ENCODE data around the gene GPX7.
A peak's percentile ranks its signal among the peaks of the same experiment; 100 is the strongest.

GPX7 gene

DNA sequence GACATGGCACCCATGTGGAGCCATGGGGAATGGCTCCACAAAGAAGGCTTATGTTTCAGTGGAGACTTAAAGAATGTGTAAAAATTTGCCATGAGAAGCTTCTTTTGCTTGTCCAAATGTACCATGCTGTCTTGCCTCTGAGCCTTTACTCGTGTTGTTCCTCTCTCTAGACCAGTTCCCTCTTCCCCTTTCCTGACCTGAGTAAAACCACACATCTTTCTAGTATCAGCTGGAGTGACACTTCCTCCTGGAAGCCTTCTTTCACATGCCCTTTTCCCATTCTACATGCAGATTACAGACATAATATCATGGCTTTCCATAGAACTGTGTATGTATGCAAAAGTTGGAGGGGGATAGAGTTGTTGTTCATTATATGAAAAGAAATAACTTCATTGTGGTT, 13.6 kb upstream of the GPX7 start:
- DNase-seq = no peak

DNA sequence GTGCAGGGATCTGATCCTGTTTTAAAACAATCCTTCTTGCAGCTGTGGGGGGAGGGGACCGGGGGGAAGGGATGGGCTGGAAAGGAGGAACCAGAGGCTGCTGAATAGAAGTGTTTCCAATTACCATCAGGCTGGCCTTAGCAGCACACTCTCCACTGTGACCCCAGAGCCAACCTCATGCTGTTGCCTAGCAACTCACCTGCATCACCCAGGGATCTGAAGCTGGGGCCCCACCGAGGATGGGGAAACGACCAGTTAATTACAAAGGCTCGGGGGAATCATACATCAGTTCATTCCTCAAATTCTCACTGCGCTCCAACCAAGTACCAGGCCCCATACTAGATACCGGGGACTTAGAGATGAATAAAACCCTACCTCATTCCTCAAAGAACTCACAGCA, 11.9 kb upstream of the GPX7 start:
- no peak for DNase-seq

DNA sequence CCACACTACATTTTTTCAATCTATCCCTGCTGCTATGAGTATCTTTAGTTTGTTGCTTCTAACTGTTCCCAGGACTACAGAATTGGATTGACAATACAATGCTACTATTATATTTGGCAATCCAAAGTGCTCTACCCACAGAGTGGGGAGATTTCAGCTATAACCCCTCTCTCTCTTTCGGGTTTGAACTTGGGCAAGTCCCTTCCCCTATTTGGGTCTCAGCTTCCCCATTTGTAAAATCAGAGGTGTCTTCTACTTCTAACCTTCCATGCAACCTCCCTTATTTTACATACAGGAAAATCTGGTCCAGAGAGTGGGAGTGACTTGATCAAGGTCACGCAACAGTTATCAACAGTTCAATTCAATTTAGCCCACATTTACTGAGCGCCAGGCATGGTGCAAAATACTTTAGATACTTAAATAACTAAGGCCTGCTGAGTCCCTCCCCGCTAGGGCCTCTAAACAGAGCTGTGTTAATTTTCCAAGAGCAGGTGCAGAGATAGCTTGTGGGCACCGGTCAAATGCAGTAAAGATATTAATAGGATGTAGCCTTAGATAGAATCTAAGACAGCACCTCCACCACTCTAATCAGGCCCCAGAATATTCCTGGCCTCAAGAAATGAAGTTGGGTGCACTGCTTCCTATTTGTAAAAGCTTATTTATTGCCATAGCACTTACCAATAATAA, 9.4 kb upstream of the GPX7 start:
- DNase-seq = no peak

DNA sequence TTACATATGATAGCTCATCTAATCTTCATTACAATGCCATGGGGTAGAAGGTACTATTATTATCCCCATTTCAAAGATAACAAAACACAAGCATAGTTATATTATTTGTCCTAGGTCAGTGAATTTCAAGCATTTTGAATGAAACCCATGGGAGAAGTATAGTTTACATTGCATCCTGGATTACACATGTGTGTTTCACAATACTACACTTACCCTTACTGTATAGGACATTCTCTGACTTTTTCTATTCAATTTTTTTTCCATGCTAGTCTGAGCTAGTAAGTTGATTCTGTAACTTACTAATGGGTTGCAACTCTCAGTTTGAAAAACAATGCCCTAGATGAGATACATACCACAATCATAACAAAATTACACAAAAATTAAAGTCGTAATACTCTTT, 8.7 kb upstream of the GPX7 start:
- no peak for DNase-seq

DNA sequence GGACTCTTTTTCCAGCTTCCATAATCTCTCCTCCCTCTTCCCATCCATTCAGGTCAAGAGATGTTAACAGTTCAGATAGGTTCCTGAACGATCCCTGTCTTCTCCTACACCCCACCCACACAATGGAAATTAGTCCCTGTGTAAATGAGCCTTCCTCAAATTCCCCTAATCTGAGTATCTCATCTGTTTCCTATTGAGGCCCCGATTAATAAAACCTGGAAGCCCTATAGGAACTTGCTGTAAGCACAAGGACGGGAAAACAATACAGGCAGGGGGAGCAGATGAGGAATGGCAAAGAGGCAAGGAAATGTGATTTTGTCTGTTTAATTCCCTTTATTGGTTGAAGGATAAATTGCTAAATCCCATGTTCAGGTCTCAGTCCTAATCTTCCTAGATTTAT, 7.1 kb upstream of the GPX7 start:
- DNase-seq = no peak

DNA sequence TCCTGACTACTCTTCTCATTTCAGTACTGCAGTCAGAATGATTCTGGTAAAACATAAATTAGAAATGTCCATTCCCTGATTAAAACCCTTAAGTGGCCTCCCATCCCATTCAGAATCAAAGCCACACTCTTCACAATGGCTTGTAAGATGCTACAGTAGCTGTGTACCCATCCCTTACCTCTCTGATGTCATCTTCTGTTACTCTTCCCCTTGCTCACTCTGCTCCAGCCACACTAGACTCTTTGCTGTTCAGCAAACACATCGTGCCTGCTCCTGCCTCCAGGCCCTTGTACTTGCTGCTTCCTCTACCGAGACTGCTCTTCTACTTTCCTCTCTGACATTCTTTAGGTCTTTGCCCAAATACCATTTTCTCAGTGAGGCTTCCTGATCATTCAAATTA, 4.3 kb upstream of the GPX7 start:
- no peak for DNase-seq

DNA sequence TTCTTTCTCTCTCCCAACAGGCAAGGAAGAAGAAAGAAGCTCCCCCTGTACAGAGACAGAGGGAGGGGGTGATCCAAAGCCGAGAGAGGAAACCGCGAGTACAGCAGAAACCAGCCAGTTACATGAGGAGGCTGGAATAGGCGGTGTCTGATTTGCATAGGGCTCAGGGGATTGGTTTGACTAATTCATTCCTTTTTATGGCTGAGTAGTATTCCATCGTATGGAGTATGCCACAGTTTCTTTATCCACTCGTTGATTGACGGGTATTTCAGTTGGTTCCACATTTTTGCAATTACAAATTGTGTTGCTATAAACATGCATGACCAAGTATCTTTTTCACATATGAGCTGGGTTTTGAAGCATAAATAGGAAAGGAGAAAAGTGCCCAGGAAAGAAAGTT, 3.4 kb upstream of the GPX7 start:
- no peak for DNase-seq

DNA sequence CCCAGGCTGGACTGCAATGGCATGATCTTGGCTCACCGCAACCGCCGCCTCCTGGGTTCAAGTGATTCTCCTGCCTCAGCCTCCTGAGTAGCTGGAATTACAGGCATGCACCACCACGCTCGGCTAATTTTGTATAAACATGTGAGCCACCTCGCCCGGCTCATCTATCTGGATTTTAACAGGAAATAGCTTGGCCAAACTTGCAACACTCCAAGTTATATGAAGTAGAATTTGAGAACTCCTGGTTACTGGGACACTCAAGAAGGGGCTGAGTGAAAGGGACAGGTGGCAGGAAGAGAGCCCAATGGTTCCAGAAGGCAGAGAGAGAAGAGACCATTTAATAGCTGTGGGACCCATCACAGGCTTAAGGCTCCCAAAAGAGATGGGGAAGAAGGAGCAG, 2.9 kb upstream of the GPX7 start:
- no peak for DNase-seq

DNA sequence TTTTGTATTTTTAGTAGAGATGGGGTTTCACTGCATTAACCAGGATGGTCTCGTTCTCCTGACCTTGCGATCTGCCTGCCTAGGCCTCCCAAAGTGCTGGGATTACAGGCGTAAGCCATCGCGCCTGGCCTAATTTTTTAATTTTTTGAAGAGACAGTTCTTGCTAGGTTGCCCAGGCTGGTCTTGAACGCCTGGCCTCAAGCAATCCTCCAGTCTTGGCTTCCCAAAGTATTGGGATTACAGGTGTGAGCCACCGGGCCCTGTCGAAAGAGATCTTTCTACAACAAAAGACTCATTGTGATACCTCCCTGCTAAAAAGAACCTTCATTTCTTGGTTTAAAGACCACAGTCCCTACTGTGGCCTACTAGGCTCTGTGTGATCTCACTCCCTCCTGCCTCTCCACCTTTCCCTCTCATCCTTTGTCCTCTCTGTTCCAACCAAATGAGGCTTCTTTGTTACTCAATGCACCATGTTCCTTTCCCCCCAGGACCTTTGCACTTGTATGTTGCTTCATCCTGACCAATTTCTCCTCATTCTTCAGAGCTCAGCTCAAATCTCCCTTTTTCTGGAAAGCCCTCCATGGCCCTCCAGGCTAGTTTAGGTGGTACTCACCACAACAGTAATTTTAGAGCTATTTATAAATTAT, 1.5 kb upstream of the GPX7 start:
- DNase-seq = no peak

DNA sequence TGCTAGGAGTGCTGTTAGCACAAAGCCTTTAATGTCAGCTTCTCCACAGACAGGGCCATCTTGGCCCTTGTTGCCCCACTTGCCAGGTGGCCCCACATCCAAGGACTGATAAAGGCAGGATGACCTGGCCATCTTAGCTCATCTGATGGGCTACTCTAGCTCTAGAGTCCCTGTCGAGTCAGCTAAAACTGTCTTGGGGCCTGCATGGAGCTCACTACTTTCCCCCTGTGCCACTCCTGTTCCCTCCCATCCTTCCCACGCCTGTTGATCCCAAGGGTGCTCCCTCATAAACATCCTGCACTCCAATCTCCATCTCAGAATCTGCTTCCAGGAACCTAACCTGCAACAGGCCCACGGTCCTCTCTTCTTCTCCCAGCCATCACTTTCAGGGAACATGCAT, 652 bp upstream of the GPX7 start:
- DNase-seq = no peak

DNA sequence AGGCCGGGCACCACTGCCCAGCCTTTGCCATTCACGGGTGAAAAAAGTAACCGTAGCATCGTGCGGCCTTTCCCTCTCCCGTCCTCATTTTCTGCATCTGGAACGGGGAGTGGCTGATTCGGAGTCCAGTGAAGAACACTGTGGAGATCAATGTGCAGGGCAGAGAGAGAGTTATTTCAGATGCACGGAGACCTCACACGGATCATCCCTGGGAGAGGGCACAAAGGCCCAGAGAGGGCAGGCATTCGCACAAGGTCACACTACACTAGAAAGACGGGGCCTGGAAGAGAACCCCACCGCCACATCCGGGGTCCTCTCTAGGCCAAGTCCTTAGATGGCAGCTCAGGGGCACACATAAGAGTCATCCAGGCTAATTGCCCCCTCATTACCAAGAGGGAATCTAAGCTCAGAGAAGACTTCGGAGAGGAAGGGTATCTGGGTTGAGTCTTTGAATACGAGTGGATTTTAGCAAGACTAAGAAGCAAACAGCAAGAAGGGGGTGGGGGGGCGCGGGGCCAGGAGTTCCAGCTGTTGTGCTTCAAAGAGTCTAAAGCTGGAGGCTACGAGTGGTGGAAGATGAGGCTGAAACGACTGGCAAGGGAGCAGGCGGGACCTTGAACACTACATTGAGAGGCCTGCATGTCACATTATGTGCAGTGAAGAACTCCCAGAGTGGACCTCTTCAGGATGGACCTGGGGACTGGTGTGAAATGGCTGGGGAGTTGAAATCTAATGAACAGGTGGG, 857 bp downstream of the GPX7 start:
- DNase-seq = peak in 3 of 6 experiments; percentile 3 to 32 (median 18)

DNA sequence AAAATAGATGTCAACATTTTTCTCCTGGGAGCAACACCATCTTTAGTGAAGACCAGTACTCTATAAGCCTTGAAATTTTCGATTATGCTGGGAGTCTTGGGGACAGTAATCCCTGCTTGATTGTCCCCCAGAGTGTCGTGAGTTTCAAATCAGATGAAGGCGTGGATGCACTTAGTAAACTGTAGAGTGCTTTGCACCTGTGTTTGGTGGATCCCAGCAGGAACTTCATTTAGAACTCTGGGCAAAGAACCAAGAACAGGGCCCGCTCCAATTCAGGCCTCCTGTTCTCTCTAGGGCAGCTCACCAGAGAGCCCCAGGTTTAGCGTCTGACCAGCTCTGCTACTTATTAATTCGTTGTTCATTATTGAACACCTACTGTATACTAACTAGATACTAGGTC, 1.5 kb downstream of the GPX7 start:
- peak in 1 of 6 experiments; percentile 19 for DNase-seq

DNA sequence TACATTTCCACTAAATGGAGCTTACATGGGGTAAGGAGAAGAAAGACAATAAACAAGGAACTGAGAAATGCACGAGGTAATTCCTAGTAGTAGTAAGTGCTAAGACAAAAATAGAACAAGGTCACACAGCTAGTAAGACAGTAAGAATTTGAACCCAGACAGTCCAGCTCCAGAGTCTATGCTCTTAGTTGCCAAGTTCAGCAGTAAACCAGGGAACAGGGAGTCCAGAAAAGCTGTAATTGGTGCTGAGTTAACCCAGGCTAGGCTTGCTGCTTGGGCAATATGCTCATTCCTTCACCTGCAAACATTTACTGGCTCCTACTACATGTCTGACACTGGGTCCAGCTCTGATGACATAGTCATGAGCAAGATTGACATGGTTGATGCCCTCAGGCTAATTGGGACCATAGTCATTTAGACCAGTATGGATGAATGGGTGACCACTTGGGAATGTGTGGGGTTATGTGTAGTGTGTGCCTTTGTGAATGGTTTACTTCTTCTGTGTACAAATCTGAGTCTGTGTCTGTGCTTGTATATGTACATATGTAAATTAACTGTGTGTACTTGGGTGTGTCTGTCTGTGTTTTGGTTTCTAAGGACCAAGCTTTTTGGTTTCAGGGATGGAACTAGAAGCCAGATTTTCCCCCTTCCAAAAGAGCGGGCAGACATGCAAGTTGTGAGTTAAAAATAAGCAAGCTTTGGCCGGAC, 2.0 kb downstream of the GPX7 start:
- no peak for DNase-seq

DNA sequence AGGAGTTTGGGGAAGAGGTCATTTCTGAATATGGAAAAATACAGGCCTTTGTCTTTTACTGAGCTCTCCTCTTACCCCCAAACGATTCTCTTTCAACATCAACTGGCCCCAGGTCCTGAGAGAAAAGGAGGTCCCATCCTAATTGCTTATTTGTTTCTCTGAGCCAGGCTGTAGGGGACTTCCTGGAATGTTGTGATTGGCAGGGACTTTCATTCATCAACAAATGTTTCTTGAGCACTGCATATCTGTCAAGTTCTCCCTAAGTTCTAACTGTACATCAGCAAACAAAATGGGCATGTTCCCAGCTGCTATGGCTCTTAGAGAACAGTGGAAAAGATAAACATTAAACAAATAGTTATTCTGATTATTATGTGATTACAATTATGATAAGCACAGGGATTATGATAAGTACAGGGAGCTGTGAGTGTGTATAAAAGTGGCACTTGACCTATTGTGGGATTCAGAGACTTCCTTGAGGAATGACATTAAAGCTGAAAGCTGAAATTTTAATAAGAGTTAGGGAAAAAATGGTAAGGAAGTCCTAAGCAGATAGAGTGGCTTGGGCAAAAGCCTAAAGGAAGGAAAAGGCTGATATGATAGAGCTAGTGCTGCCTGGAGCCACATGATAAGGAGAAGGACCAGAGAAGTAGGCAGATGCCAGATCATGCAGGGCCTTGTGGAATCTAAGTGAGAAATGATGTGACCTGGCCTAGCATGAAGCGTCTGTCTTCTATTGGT, 11.6 kb downstream of the GPX7 start:
- DNase-seq = no peak

DNA sequence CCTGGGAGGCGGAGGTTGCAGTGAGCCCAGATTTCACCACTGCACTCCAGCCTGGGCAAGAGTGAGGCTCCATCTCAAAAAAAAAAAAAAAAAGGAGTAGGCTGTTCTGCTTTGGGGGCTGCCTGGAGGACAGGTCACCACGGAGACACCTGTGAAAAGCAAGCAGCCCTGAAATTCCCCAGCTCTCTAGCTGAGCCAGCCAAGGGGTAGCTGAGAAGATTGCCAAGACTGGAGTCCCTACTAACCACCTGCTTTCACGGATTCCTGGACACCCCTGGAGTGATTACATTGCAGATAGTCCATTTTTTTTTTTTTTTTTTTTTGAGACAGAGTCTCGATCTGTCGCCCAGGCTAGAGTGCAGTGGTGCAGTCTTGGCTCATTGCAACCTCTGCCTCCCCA, 12.5 kb downstream of the GPX7 start:
- DNase-seq = no peak

DNA sequence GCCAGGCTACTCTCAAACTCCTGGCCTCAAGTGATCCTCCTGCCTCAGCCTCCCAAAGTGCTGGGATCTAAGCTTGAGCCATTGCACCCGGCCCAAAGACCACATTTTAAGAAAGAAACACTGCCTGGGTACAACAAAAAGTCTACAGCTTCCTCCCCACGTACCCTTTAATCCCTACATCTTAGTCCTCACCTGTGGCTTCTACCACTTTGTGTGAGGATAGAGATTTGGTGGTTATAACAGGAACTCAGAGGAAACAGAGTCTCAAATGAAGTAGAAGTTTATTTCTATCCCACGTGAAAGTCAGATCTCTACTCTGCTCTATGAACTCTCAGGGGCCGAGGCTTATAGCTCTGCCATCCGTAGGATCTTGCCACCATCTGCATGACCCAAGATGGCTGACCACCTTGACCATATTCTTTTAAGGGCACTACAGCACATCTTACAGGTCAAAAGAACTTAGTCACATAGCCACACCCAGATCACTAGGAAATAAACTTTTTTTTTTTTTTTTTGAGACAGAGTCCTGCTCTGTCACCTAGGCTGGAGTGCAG, 13.4 kb downstream of the GPX7 start:
- DNase-seq = peak in 1 of 6 experiments; percentile 7

DNA sequence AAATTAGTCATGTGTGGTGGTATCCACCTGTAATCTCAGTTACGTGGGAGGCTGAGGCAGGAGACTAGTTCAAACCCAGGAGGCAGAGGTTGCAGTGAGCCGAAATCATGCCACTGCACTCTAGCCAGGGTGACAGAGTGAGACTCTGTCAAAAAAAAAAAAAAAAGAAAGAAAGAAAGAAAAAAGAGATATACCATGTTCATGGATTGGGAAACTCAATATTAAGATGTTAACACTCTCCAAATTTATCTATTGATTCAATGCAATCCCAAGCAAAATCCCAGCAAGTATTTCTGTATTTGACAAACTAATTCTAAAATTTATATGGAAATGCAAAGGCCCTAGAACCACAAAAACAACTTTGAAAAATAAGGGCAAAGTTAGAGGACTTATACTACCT, 19.8 kb downstream of the GPX7 start:
- no peak for DNase-seq

DNA sequence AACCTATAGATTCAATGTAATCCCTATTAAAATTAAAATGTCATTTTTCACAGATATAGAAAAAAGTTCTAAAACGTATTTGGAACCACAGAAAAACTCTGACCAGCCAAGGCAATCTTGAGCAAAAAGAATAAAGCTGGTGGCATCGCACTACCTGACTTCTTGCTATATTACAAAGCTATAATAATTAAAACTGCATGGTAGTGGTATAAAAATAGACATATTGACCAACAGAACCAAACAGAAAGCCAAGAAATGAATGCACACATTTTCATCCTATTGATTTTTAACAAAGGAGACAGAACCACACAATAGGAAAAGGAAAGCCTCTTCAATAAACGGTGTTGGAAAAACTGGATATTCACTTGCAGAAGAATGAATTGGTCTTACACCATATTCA, 21.6 kb downstream of the GPX7 start:
- no peak for DNase-seq

DNA sequence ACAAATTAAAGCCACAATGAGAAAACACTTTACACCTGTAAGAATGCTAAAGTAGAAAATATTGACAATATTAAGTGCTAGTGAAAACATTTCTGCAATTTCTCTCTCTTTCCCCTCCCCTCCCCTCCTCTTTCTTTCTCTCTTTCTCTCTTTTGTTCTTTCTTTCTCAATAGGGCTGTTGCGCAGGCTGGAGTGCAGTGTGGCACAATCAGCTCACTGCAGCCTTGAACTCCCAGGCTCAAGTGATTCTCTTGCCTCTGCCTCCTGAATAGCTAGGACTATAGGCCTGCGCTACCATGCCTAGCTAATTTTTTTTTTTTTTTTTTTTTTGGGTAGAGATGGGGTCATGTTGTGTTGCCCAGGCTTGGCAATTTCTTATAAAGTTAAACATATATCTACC, 24.9 kb downstream of the GPX7 start:
- no peak for DNase-seq

DNA sequence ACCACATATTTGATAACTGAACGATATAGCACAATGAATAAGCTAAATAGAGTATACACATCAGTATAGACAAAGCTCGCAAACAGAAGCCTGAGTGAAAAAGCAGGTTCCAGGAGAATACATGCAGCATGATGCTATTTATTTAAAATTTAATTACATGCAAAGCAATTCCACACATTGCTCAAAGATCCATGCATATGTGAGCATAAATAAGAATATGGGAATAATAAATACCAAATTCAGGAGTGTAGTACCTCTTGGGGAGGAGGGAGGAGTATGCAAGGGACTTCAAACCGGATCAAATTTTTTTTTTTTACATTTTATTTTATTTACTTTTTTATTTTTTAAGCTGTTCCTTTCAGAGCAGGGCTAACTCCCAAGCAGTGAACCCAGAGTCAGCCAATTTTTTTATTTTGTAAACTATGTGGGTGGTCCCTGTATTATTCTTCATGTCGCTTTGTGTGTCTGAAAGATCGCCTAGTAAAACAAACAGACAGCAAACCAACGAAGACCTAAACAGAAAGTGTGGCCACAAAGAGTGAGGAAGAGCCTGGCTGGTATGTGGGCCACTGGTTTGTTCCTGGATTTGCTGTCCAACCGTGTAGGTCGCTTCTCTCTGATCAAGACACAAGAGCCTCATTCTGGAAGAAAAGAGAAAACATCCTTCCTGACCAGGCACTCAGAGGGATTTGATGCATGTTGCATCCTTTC, 26.6 kb downstream of the GPX7 start:
- no peak for DNase-seq

DNA sequence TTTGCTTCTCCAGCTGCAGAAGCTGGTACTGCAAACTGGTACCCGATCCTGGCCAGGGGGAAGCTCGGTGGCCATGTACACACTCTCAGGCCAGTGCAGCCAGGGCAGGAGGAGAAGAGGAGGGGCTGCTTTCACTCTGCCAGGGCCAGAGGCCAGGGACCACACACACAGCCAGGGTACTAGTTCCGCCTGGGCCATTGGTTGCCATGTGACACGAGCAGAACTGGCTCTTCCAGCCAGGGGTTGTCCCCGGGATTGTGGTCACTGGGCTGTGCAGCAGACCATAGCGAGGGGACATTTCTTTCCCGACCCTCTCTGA, 27.1 kb downstream of the GPX7 start:
- DNase-seq = no peak

DNA sequence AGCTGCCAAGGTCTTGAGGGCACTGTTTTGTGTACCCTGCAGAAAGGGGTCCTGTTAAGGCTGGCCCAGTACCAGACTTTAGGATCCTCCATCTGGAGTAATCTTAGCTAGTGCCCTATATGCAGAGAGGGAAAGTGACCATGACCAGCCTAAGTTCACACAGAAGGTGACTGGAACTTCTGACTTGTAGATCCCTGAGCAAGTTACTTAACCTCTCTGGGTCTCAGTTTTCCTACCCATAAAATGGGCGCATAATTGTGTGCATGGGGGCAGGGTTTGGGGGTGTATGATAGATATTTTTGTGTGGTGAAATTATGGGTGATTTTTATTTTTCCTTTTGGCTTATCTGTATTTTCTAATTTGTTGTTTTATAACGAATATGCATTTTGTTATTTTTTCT, 27.5 kb downstream of the GPX7 start:
- no peak for DNase-seq

Measured in stimulated activated naive CD4-positive, alpha-beta T cell (primary cell).